K562 (cell line): ENCODE measurements around the gene TEAD3. TPM values are rescaled to one million over a fixed set of nuclear protein-coding genes. Genes with fewer than 3 reads are reported as not detected.

Experiments
- ATAC-seq: fragments of 200-7000 bp; cut with Tn5 transposase; 3 replicates; pipeline ENCODE4 v1.9.1; 2020; ENCODE audit warnings: moderate library complexity
- BruUV-seq: library from RNA; stranded (reverse); fragments of 400-500 nt; replicated peaks from 2 replicates; lab custom pipeline; 2021; lab: Mats Ljungman, UMichigan
- CTCF ChIA-PET: fragments of 300-600 bp; formaldehyde crosslinking; extraction: SDS; loops from one replicate; lab custom pipeline; 2021; ENCODE audit warnings: low intra/inter-chr PET ratio; lab: Yijun Ruan, JAX
- POLR2A ChIA-PET: fragments of 300-600, 350-650 bp; sonication (Branson Sonifier 250); formaldehyde crosslinking; extraction: SDS; loops from one replicate; lab custom pipeline; 2021; ENCODE audit warnings: antibody characterized with exemption, inconsistent platforms; lab: Yijun Ruan, JAX
- DNase-seq, 4 experiments: peaks; one replicate each; pipeline versions ENCODE4 v3.0.0 to v3.0.0-alpha.2; 2011 to 2018; ENCODE audit warnings: low spot score in 3 of 4, mixed read lengths in 3 of 4; ENCODE audit errors: extremely low read depth in 1 of 4
- FAIRE-seq: peaks from 2 replicates; lab custom pipeline; 2011; peaks lifted over from hg19 to GRCh38; lab: Jason Lieb, UNC
- H2AFZ ChIP-seq: 2 replicates; pipeline ENCODE4 v1.6.0; 2011; ENCODE audit warnings: low read depth, low read length, control low read depth, inconsistent platforms
- H3K27ac ChIP-seq: fragments of 200-600 bp; 3 replicates; pipeline ENCODE4 v1.8.0; 2011; ENCODE audit warnings: low read depth, mild to moderate bottlenecking, control low read depth, inconsistent platforms, low read length, moderate library complexity, mixed read lengths; ENCODE audit errors: extremely low read depth
- H3K27me3 ChIP-seq, 2 experiments: fragments of 300-600 bp in 1 of 2; 2 replicates in 1 of 2; 3 replicates in 1 of 2; pipeline versions ENCODE4 v1.6.0 to v1.8.0; 2011; ENCODE audit warnings: inconsistent platforms in 2 of 2, low read length in 2 of 2, mild to moderate bottlenecking in 1 of 2, mixed read lengths in 1 of 2, moderate library complexity in 1 of 2; ENCODE audit not compliant: control insufficient read depth in 2 of 2, insufficient read depth in 2 of 2
- H3K36me3 ChIP-seq: fragments of 300-600 bp; 3 replicates; pipeline ENCODE4 v1.8.0; 2011; ENCODE audit warnings: mild to moderate bottlenecking, low read length, inconsistent platforms; ENCODE audit not compliant: control insufficient read depth, insufficient read depth
- H3K4me1 ChIP-seq, 2 experiments: fragments of 200-600 bp in 1 of 2; replicated peaks in 1 of 2; 2 replicates in 1 of 2; 3 replicates in 1 of 2; pipeline versions ENCODE4 v1.5.1 to v1.8.0; 2011; ENCODE audit warnings: inconsistent platforms in 2 of 2, low read length in 2 of 2, mild to moderate bottlenecking in 1 of 2, mixed read lengths in 1 of 2, moderate library complexity in 1 of 2; ENCODE audit not compliant: control insufficient read depth in 2 of 2, insufficient read depth in 2 of 2
- H3K4me2 ChIP-seq: 2 replicates; pipeline ENCODE4 v1.6.1; 2011; ENCODE audit warnings: low read length, control low read depth, inconsistent platforms, mixed read lengths; ENCODE audit not compliant: insufficient read depth
- H3K4me3 ChIP-seq: fragments of 200-600 bp; sonication (generic), shearing (Covaris generic); 2 replicates; pipeline ENCODE4 v1.5.1; 2016; ENCODE audit warnings: control low read depth, inconsistent platforms
- H3K79me2 ChIP-seq: fragments of 200-600 bp; 3 replicates; pipeline ENCODE4 v1.8.0; 2011; ENCODE audit warnings: low read length, inconsistent platforms; ENCODE audit not compliant: control insufficient read depth, insufficient read depth
- H3K9ac ChIP-seq, 2 experiments: 2 replicates each; pipeline versions ENCODE4 v1.6.0 to v1.6.1; 2011; ENCODE audit warnings: low read depth in 2 of 2, low read length in 2 of 2, control low read depth in 1 of 2, inconsistent platforms in 1 of 2, mild to moderate bottlenecking in 1 of 2, mixed read lengths in 1 of 2; ENCODE audit not compliant: insufficient read depth in 1 of 2
- H3K9me1 ChIP-seq: one replicate; pipeline ENCODE4 v1.6.0; 2011; ENCODE audit warnings: inconsistent platforms, mild to moderate bottlenecking, low read length, moderate library complexity; ENCODE audit not compliant: control insufficient read depth, insufficient read depth
- H3K9me3 ChIP-seq: replicated peaks from 2 replicates; pipeline ENCODE4 v1.5.1; 2011; ENCODE audit warnings: low read depth, low read length, inconsistent platforms; ENCODE audit not compliant: control insufficient read depth, insufficient read depth
- H4K20me1 ChIP-seq: replicated peaks from 2 replicates; pipeline ENCODE4 v1.6.1; 2011; ENCODE audit warnings: low read length, inconsistent platforms, mixed read lengths; ENCODE audit not compliant: control insufficient read depth, insufficient read depth
- CREB1 ChIP-seq, 2 experiments: sonication (generic) in 1 of 2; formaldehyde crosslinking in 1 of 2; IDR thresholded peaks; 2 replicates each; pipeline versions ENCODE4 v1.6.1 to v1.8.0; 2012 to 2022; ENCODE audit warnings: inconsistent platforms in 1 of 2, mild to moderate bottlenecking in 1 of 2, missing genetic modification reagents in 1 of 2, moderate library complexity in 1 of 2
- TAF1 ChIP-seq: IDR thresholded peaks from 2 replicates; pipeline ENCODE4 v1.6.1; 2011; ENCODE audit warnings: mild to moderate bottlenecking, low read length, moderate library complexity; ENCODE audit not compliant: insufficient read depth, control insufficient read depth, severe bottlenecking; ENCODE audit errors: extremely low read depth
- WGBS: fragments of 100-300 bp; shearing (Covaris generic); methylation state at CpG from one replicate; pipeline ENCODE4 v1.1.6; 2016; ENCODE audit warnings: low coverage, mixed read lengths; ENCODE audit not compliant: insufficient coverage; ENCODE audit errors: missing lambda C conversion rate; 5-methylcytosine and 5-hydroxymethylcytosine counted together
- in situ Hi-C: fragments of 300-500 bp; cut with MboI; formaldehyde crosslinking; loops from 4 replicates; pipeline ENCODE4 v1.15.0; 2018; ENCODE audit warnings: inconsistent platforms, mixed read lengths
- intact Hi-C: fragments of 100-400 bp; cut with micrococcal nuclease; formaldehyde crosslinking; loops from 2 replicates; pipeline ENCODE4 v1.14.2; 2022
- polyA plus RNA-seq, 8 experiments: library from polyadenylated mRNA; depleted of rRNA in 4 of 8; stranded (reverse) in 5 of 8; unstranded in 3 of 8; fragments of >200 nt; fragmentation: Nextera tagmentation in 2 of 8; fragmentation: Illumina TruSeq in 1 of 8; extraction: Ambion mirVana in 2 of 8; extraction: Trizol in 1 of 8; gene quantifications; 2 replicates each; pipeline versions ENCODE4 v1.2.1 to v1.2.3, GENCODE V29; 2011 to 2014; ENCODE audit warnings: inconsistent platforms in 1 of 8, missing spikeins in 1 of 8
- total RNA-seq, 7 experiments: library from RNA; depleted of rRNA in 6 of 7; stranded (reverse); fragments of >200 nt in 6 of 7; fragmentation: Illumina TruSeq in 2 of 7; extraction: Trizol in 2 of 7; gene quantifications; 2 replicates each; pipeline versions ENCODE4 v1.2.1 to v1.2.3, GENCODE V29; 2011 to 2021; ENCODE audit warnings: low replicate concordance in 1 of 7

TEAD3 gene
- total and polyA plus RNA-seq, 9 of the 15 experiments (the other 6 are each of a cell fraction or from before 2014, with no cell fraction given), result 0.63 to 13.2 (median 3.3) TPM

DNA sequence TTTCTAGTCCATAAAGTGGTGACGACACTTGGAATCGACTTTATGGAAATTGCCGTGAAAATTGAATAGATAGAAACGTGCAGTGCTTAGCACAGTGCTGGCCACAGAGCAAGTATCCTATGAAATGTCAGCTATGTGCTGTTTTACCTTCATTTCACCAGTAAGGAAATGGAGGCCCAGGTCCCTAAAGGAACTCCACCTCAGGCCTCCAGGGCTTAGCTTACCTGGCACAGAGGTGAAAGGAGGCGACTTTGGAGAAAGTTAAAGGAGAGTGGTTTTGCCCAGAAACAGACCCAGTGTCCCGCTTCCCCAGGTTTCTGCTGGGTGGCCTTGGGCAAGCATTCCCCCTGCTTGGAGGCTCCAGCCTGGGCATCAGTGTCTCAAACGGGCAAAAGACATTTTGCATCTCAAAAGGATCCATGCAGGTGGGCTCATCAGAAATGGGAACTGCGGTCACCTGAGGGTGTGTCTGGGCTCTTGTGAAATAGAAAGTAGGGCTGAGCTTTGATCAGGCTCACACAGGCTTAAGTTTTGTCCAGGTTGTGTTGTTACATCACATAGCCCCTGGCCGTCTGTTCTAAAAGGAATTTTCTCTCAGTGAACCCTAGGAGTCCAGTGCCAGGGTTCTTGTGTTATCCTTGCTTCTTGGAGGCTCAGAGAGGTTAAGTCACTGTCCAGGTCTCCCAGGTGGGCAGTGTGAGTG is 22.6 kb upstream of the TEAD3 start:
- Histone ChIP-seq H3K4me3 (no peak overlapping the region), H3K4me1 (peaks cover 0 to 3% of the 10 kb centered on the region in 2 experiments; a peak in 2 of 5 replicates), H3K79me2 (no peaks in the 10 kb centered on the region), H3K9me1 (no peaks in the 10 kb centered on the region), H3K27me3 (peaks cover 12 to 30% of the 10 kb centered on the region in 2 experiments), H3K36me3 (no peaks in the 10 kb centered on the region), H3K9me3 (no peaks in the 10 kb centered on the region), H3K27ac (no peak overlapping the region), H4K20me1 (no peaks in the 10 kb centered on the region), H2AFZ (no peak overlapping the region), H3K4me2 (no peak overlapping the region), H3K9ac (no peak overlapping the region)
- CTCF ChIA-PET, result interaction anchor here (0.7 kb wide), 1 partner anchor 221 kb away, joined by 4 read pairs; no protein-coding TSS in a partner anchor
- no TSS peak for BruUV-seq
- WGBS, result 33% methylated on average over 9 of the region's 9 CpGs
- POLR2A ChIA-PET, result interaction anchor here (0.9 kb wide), 2 partner anchors 49 to 50 kb away, joined by 3 read pairs; no protein-coding TSS in a partner anchor
- intact Hi-C loops, result loop anchor here (5.0 to 10.0 kb wide), 4 partner anchors 63 to 575 kb away; partner anchors contain the start of gene DEF6
- in situ Hi-C loops, result loop anchor here (5.0 kb wide), 1 partner anchor 218 kb away; the partner anchor contains the start of gene ARMC12
- TF ChIP-seq CREB1 (IDR thresholded peaks at IDR 0.05) (no peak), CREB1 (CRISPR knock-in tag; IDR thresholded peaks at IDR 0.05) (0 out of 2 replicates have a peak, but pooled peaks have one; percentile 24), TAF1 (no peak)
- FAIRE-seq (no peak), ATAC-seq (no peak), DNase-seq (no peak)
